H1 (cell line): ENCODE measurements around the gene PIK3R5. TPM values are rescaled to one million over a fixed set of nuclear protein-coding genes. Genes with fewer than 3 reads are reported as not detected.

ENCODE experiments used
- ASH2L ChIP-seq: fragments of 200-600, 300-600 bp; sonication (generic); IDR thresholded peaks from one replicate; pipeline ENCODE4 v1.7.1; 2017; ENCODE audit warnings: low read length
- BACH1 ChIP-seq: IDR thresholded peaks from 2 replicates; pipeline ENCODE4 v1.6.1; 2012; ENCODE audit warnings: low read length, improper control_type of control experiment
- CBX5 ChIP-seq: fragments of 300-800, 300-1000 bp; sonication (generic); IDR thresholded peaks from 2 replicates; pipeline ENCODE4 v1.7.1; 2016; ENCODE audit warnings: antibody characterized with exemption, low read length, low read depth
- CHD2 ChIP-seq: IDR thresholded peaks from 2 replicates; pipeline ENCODE4 v1.6.1; 2012; ENCODE audit warnings: low read length, improper control_type of control experiment
- GABPA ChIP-seq: IDR thresholded peaks from 2 replicates; pipeline ENCODE4 v1.6.1; 2011; ENCODE audit warnings: mild to moderate bottlenecking, low read length, moderate library complexity, borderline replicate concordance; ENCODE audit not compliant: insufficient read depth
- HDAC6 ChIP-seq: IDR thresholded peaks from one replicate; pipeline ENCODE4 v1.7.1; 2012; ENCODE audit warnings: low read depth, mild to moderate bottlenecking, inconsistent platforms, low read length, moderate library complexity
- POLR2A ChIP-seq, 2 experiments: IDR thresholded peaks; 1 replicate in 1 of 2; 2 replicates in 1 of 2; pipeline ENCODE4 v1.6.1; 2011; ENCODE audit warnings: low read depth in 2 of 2, low read length in 2 of 2, mild to moderate bottlenecking in 2 of 2; ENCODE audit errors: control extremely low read depth in 1 of 2
- RFX5 ChIP-seq: IDR thresholded peaks from 2 replicates; pipeline ENCODE4 v1.6.1; 2011; ENCODE audit warnings: low read depth, low read length, improper control_type of control experiment, borderline replicate concordance
- polyA plus RNA-seq, 7 experiments: library from polyadenylated mRNA; depleted of rRNA in 3 of 7; stranded (reverse) in 5 of 7; unstranded in 2 of 7; fragments of >200 nt in 5 of 7; fragments of 200-250 nt in 2 of 7; gene quantifications; 1 replicate in 5 of 7; 2 replicates in 1 of 7; 4 replicates in 1 of 7; pipeline versions ENCODE4 v1.2.1 to v1.2.3, GENCODE V29; 2011 to 2013; ENCODE audit warnings: missing spikeins in 2 of 7, mixed read lengths in 2 of 7
- total RNA-seq: library from RNA; stranded (reverse); fragmentation: NEBNext Ultra II Directional; extraction: Animal tissue kit (Norgen Biotek cat#: 25700); gene quantifications from 2 replicates; pipeline ENCODE4 v1.2.1, GENCODE V29; 2021
- TF ChIP-seq, protein P1 (sequence below): IDR thresholded peaks from 2 replicates; pipeline ENCODE4 v1.6.1; 2011; ENCODE audit warnings: low read depth, mild to moderate bottlenecking, low read length; ENCODE audit not compliant: insufficient read depth

The PIK3R5 gene
- total and polyA plus RNA-seq, 2 of the 8 experiments (the other 6 are each of a cell fraction or from before 2014, with no cell fraction given) = 2.7 to 4.3 TPM

DNA sequence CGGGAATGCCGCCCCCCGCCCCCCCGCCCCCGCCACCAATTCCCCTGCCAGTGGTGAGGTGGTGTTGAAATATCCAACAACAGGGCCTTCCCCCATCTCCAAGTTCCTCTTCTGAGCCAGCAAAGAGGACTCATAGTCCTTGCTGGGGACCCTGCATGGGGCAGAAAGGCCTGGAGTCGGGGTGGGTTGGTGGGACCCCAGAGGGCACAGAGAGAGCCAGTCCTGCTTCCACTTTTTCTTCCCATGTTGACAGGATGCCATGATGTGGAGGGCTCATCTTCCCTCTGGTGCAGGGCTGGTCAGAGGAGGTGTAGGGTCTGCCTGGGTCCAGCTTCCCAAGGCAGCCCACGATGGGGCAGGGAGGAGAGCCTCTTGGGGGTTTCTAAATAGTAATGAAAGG, 49.0 kb downstream of the PIK3R5 start (continued):
- no peak for TF ChIP-seq GABPA
- TF ChIP-seq CHD2 = no peak
- TF ChIP-seq POLR2A (IDR thresholded peaks at IDR 0.05; ENCODE audit: control extremely low read depth in 1 of 2, low read depth in 2 of 2, low read length in 2 of 2) = no peak
- TF ChIP-seq BACH1 = no peak
- TF ChIP-seq CBX5 = no peak
- no peak for TF ChIP-seq HDAC6
- no peak for TF ChIP-seq ASH2L
- TF ChIP-seq, protein P1, sequence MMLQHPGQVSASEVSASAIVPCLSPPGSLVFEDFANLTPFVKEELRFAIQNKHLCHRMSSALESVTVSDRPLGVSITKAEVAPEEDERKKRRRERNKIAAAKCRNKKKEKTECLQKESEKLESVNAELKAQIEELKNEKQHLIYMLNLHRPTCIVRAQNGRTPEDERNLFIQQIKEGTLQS = no peak
- TF ChIP-seq RFX5 = no peak
